GM12878 (cell line): ENCODE results near the gene PKD1L1. TPM values are rescaled to one million over a fixed set of nuclear protein-coding genes. Genes with fewer than 3 reads are reported as not detected.
"Not testable (repeated sequence)": the region's sequence is repeated elsewhere in the genome, so short reads cannot be mapped to it uniquely, and the experiment has no call there.

ENCODE experiments used
- ATAC-seq: fragments of 200-7000 bp; cut with Tn5 transposase; 3 replicates; pipeline ENCODE4 v1.9.1; 2020; ENCODE audit warnings: mild to moderate bottlenecking, moderate library complexity
- BruUV-seq: library from RNA; stranded (reverse); fragments of 400-500 nt; replicated peaks from 2 replicates; lab custom pipeline; 2021; lab: Mats Ljungman, UMichigan
- CTCF ChIA-PET: fragments of 300-600 bp; sonication (Branson Sonifier 250); formaldehyde crosslinking; extraction: SDS; loops from one replicate; lab custom pipeline; 2021; ENCODE audit warnings: inconsistent platforms; lab: Yijun Ruan, JAX
- POLR2A ChIA-PET: fragments of 350-600 bp; formaldehyde crosslinking; extraction: SDS; loops from one replicate; lab custom pipeline; 2021; ENCODE audit warnings: inconsistent platforms; lab: Charles Lee
- RAD21 ChIA-PET: fragments of 300-600 bp; sonication (Branson Sonifier 250); formaldehyde crosslinking; loops from one replicate; lab custom pipeline; 2023; ENCODE audit warnings: antibody characterized with exemption; ENCODE audit not compliant: unreplicated experiment; lab: Charles Lee
- SMC1A ChIA-PET: fragments of 300-600 bp; sonication (Branson Sonifier 250); formaldehyde crosslinking; loops from one replicate; lab custom pipeline; 2023; ENCODE audit not compliant: unreplicated experiment, uncharacterized antibody; lab: Charles Lee
- DNase-seq: peaks from one replicate; pipeline ENCODE4 v3.0.0-alpha.2; 2011; ENCODE audit warnings: low read depth, low spot score
- FAIRE-seq: peaks from 3 replicates; lab custom pipeline; 2011; peaks lifted over from hg19 to GRCh38; lab: Jason Lieb, UNC
- H2AFZ ChIP-seq: 2 replicates; pipeline ENCODE4 v1.6.0; 2011; ENCODE audit warnings: low read depth, low read length, control low read depth; ENCODE audit not compliant: control insufficient read depth
- H3K27ac ChIP-seq: 2 replicates; pipeline ENCODE4 v1.5.1; 2011; ENCODE audit warnings: control low read depth; ENCODE audit not compliant: control insufficient read depth, insufficient read depth
- H3K27me3 ChIP-seq, 2 experiments: replicated peaks in 1 of 2; 2 replicates each; pipeline versions ENCODE4 v1.6.0 to v1.6.1; 2011; ENCODE audit warnings: low read length in 1 of 2; ENCODE audit not compliant: control insufficient read depth in 2 of 2, insufficient read depth in 2 of 2
- H3K36me3 ChIP-seq, 2 experiments: 2 replicates each; pipeline ENCODE4 v1.5.1; 2011; ENCODE audit warnings: low read length in 1 of 2; ENCODE audit not compliant: control insufficient read depth in 2 of 2, insufficient read depth in 2 of 2
- H3K4me1 ChIP-seq: 2 replicates; pipeline ENCODE4 v1.6.1; 2011; ENCODE audit warnings: mild to moderate bottlenecking, low read length, moderate library complexity, mixed read lengths; ENCODE audit not compliant: control insufficient read depth, insufficient read depth
- H3K4me2 ChIP-seq: 2 replicates; pipeline ENCODE4 v1.6.0; 2011; ENCODE audit warnings: control low read depth; ENCODE audit not compliant: control insufficient read depth, insufficient read depth
- H3K4me3 ChIP-seq: fragments of 200-600 bp; sonication (generic); 2 replicates; pipeline ENCODE4 v1.5.1; 2016
- H3K79me2 ChIP-seq: 2 replicates; pipeline ENCODE4 v1.6.0; 2011; ENCODE audit warnings: low read length; ENCODE audit not compliant: control insufficient read depth, insufficient read depth
- H3K9ac ChIP-seq: 2 replicates; pipeline ENCODE4 v1.8.0; 2011; ENCODE audit warnings: low read length, control low read depth, mixed read lengths; ENCODE audit not compliant: control insufficient read depth, insufficient read depth
- H3K9me3 ChIP-seq: replicated peaks from 3 replicates; pipeline ENCODE4 v1.5.1; 2011; ENCODE audit warnings: mild to moderate bottlenecking, low read length; ENCODE audit not compliant: control insufficient read depth, insufficient read depth
- H4K20me1 ChIP-seq: 2 replicates; pipeline ENCODE4 v1.6.0; 2011; ENCODE audit not compliant: control insufficient read depth, insufficient read depth
- HDAC6 ChIP-seq: fragments of 200-600 bp; sonication (generic); IDR thresholded peaks from one replicate; pipeline ENCODE4 v1.8.0; 2017; ENCODE audit warnings: antibody characterized with exemption; ENCODE audit not compliant: unreplicated experiment
- IRF5 ChIP-seq: fragments of 450-650 bp; IDR thresholded peaks from 2 replicates; pipeline ENCODE4 v1.6.1; 2017; ENCODE audit warnings: borderline replicate concordance
- KLF5 ChIP-seq: fragments of 450-650 bp; IDR thresholded peaks from 2 replicates; pipeline ENCODE4 v1.6.1; 2014; ENCODE audit warnings: mild to moderate bottlenecking; ENCODE audit not compliant: partially characterized antibody
- NR2F1 ChIP-seq: fragments of 450-650 bp; conservative IDR thresholded peaks from 2 replicates; pipeline ENCODE4 v1.6.1; 2017; ENCODE audit warnings: mild to moderate bottlenecking
- WGBS: methylation state at CpG from one replicate; pipeline ENCODE4 v1.1.6; 2016; ENCODE audit warnings: low lambda C conversion rate; ENCODE audit not compliant: insufficient replicate concordance, insufficient coverage; ENCODE audit errors: missing lambda C conversion rate; 5-methylcytosine and 5-hydroxymethylcytosine counted together
- in situ Hi-C: fragments of 300-500 bp; cut with MboI; formaldehyde crosslinking; loops from 9 replicates; pipeline ENCODE4 v1.14.3; 2018; ENCODE audit warnings: mixed read lengths
- intact Hi-C: fragments of 100-400 bp; cut with micrococcal nuclease; formaldehyde crosslinking; loops from one replicate; pipeline ENCODE4 v1.14.2; 2022; ENCODE audit not compliant: unreplicated experiment
- polyA plus RNA-seq, 11 experiments: library from polyadenylated mRNA; depleted of rRNA in 4 of 11; unstranded in 6 of 11; stranded (reverse) in 5 of 11; fragments of >200 nt; fragmentation: Nextera tagmentation in 4 of 11; fragmentation: Illumina TruSeq in 1 of 11; extraction: Ambion mirVana in 4 of 11; extraction: Trizol in 1 of 11; gene quantifications; 1 replicate in 1 of 11; 2 replicates in 10 of 11; pipeline versions ENCODE4 v1.2.1 to v1.2.3, GENCODE V29; 2011 to 2016; ENCODE audit warnings: inconsistent platforms in 2 of 11, missing spikeins in 2 of 11, low read depth in 1 of 11
- total RNA-seq, 4 experiments: library from RNA; depleted of rRNA in 3 of 4; stranded (reverse); fragments of >200 nt in 3 of 4; fragmentation: Illumina TruSeq in 1 of 4; extraction: Trizol in 1 of 4; gene quantifications; 2 replicates each; pipeline versions ENCODE4 v1.2.1 to v1.2.3, GENCODE V29; 2013 to 2021
- TF ChIP-seq, protein P1 (sequence below): IDR thresholded peaks from 2 replicates; pipeline ENCODE4 v1.6.1; 2012; ENCODE audit warnings: low read depth, low read length, improper control_type of control experiment

PKD1L1 gene
- total and polyA plus RNA-seq, 10 of the 15 experiments (the other 5 are each of a cell fraction or from before 2014, with no cell fraction given) = under 0.01 to 0.05 (median 0.02) TPM; not detected in 3

GRCh38 chr7:47931005-47932004, 17.0 kb downstream of the PKD1L1 start (continued):
- no peak for TF ChIP-seq KLF5
- TF ChIP-seq, all 136 proteins: peak for 0

- no peaks in the 10 kb centered on the region for H3K36me3 ChIP-seq
- no peak overlapping the region for H2AFZ ChIP-seq
- H3K9ac ChIP-seq = no peak overlapping the region
- H3K79me2 ChIP-seq = no peaks in the 10 kb centered on the region
- H3K9me3 ChIP-seq = no peaks in the 10 kb centered on the region; the same call in 2 of the 3 replicates
- SMC1A ChIA-PET = no interaction called here
- H3K4me1 ChIP-seq = peaks cover 5% of the 10 kb centered on the region
- no peak for ATAC-seq
- TF ChIP-seq HDAC6 (no peak), IRF5 (no peak), NR2F1 (no peak)
- TF ChIP-seq, protein P1, sequence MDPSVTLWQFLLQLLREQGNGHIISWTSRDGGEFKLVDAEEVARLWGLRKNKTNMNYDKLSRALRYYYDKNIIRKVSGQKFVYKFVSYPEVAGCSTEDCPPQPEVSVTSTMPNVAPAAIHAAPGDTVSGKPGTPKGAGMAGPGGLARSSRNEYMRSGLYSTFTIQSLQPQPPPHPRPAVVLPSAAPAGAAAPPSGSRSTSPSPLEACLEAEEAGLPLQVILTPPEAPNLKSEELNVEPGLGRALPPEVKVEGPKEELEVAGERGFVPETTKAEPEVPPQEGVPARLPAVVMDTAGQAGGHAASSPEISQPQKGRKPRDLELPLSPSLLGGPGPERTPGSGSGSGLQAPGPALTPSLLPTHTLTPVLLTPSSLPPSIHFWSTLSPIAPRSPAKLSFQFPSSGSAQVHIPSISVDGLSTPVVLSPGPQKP = no peak
- TF ChIP-seq, all 136 proteins: peak for 0
- ChIA-PET CTCF (no interaction called here), RAD21 (no interaction called here), POLR2A (no interaction called here)
- DNase-seq = no peak
- WGBS = 10% methylated on average over 2 of the region's 2 CpGs
- BruUV-seq = no TSS peak
- no peak overlapping the region for H3K4me3 ChIP-seq
- no peak for FAIRE-seq
- no peak overlapping the region for H3K4me2 ChIP-seq
- H4K20me1 ChIP-seq = no peaks in the 10 kb centered on the region
- intact Hi-C loops = no loop called here
- H3K27me3 ChIP-seq = peaks cover 0 to under 1% of the 10 kb centered on the region in 2 experiments; a peak in 2 of 4 replicates
- in situ Hi-C loops = no loop called here
- H3K27ac ChIP-seq = no peak overlapping the region
Observed at GRCh38 chr7:47924266-47924665, 24.0 kb downstream of the PKD1L1 start.

GRCh38 chr7:47923081-47923875, 25.0 kb downstream of the PKD1L1 start:
- H3K79me2 ChIP-seq, H3K4me3 ChIP-seq, H3K27me3 ChIP-seq, H3K27ac ChIP-seq, DNase-seq, H3K4me2 ChIP-seq, FAIRE-seq, CTCF ChIA-PET, POLR2A ChIA-PET, H3K36me3 ChIP-seq, H3K9me3 ChIP-seq, H2AFZ ChIP-seq, intact Hi-C loops, ATAC-seq, H3K9ac ChIP-seq, BruUV-seq, H3K4me1 ChIP-seq, RAD21 ChIA-PET, in situ Hi-C loops, H4K20me1 ChIP-seq, SMC1A ChIA-PET: not testable (repeated sequence)
- 59% methylated on average over 4 of the region's 8 CpGs for WGBS
